GM21529 (cell line): Measurements from ENCODE around the gene SYNGR3.
"Not testable (repeated sequence)": the region's sequence is repeated elsewhere in the genome, so short reads cannot be mapped to it uniquely, and the experiment has no call there.

Experiments
- ATAC-seq: cut with Tn5 transposase; IDR thresholded peaks from one replicate; pipeline ENCODE4 v1.9.1; 2021; ENCODE audit not compliant: unreplicated experiment

Gene SYNGR3

DNA sequence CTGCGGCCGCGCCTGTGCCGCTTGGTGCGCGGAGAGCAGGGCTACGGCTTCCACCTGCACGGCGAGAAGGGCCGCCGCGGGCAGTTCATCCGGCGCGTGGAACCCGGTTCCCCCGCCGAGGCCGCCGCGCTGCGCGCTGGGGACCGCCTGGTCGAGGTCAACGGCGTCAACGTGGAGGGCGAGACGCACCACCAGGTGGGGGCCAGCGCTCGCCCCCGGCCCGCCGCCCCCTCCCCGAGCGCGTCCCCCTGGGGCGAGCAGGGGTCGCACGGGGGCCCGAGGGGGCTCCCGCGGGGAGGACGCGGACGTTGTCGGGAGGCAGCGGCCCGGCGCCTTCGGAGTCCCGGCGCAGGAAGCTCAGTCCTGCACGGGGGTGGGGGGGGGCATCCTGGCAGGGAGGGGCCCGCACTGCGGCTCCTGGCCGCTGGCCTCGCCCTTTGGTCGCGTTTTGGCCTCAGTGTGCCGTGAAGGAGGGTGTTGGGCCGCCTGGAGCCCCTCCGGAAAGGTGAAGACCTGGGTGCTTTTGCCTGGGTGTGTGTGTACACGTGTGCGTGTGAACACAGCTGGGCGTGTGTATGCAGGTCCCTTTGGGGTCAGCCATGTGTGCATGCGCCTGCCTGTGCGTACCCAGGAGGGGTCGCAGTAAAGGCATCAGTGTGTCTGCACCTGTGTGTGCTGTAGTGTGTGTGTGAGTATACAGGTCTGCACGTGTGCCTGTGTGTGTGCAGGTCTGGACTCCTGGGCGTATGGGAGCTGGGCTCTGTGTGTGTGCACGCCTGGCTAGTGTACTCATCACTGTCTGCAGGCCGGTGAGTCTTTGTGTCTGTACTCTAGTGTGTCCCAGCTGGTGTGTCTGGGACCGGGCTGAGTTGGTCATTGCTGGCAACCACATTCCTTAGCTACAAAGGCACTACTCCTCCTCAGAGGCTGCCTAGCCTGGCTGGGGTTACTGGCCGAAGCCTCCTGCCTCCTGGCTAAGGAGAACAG, 37.5 kb downstream of the SYNGR3 start:
- no peak for ATAC-seq

DNA sequence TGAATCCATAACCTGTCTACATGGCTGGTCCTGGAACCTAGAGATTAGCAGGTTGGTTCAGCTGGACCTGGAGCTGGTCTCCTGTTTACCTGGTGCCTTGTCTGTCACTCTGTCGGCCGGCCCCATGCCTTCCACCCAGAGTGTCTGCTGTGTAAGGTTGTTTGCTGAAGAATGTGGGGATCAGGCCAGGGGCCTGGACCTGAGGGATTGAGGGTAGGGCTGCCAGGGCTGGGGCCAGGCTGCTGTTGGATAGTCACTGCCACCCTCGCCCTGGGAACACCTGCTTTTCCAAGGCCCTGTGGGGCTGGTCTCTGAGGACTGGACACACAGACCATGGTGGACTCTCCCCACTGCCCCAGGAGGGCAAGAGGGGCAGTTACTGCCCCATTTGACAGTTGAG, 38.4 kb downstream of the SYNGR3 start:
- ATAC-seq: no peak

DNA sequence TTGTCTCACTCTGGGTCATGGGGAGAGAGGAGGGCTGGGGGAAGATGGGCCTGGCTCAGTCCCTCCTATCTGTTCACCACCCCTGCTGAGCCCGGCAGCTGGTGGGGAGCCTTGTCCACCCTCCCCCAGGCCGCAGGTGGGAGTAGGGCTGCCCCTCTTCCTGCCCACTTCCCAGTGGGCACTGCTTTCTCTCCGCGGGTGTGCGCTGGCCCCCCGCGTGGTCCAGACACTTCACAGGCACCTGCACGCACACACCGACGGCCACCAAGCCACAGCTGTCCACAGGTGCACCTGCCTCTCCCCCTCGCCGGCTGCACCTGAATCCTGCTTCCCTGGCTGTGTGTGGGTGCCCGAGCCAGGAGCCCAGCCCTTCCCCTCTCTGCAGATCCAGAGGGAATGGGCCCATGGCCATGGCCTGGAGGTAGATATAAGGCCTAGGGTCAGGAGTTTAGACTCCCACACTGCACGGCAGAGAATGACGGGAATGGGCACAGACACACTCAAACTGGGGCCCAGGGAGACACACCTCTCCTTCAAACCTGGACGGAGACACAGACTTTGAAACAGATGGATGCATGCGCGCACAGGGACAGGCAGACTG, 39.0 kb downstream of the SYNGR3 start:
- ATAC-seq: no peak

DNA sequence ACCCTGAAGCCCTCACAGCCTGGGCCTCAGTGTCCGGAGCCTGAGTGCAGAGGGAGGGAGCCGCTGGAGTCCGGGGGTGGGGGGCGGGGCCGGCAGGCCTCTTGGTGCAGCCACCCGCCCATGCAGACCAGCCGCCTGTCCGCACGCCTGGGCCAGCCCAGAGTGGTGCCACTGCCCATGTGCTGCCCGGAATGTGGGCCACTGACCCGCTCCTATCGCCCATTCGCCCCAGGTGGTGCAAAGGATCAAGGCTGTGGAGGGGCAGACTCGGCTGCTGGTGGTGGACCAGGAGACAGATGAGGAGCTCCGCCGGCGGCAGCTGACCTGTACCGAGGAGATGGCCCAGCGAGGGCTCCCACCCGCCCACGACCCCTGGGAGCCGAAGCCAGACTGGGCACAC, 39.6 kb downstream of the SYNGR3 start:
- ATAC-seq: no peak

DNA sequence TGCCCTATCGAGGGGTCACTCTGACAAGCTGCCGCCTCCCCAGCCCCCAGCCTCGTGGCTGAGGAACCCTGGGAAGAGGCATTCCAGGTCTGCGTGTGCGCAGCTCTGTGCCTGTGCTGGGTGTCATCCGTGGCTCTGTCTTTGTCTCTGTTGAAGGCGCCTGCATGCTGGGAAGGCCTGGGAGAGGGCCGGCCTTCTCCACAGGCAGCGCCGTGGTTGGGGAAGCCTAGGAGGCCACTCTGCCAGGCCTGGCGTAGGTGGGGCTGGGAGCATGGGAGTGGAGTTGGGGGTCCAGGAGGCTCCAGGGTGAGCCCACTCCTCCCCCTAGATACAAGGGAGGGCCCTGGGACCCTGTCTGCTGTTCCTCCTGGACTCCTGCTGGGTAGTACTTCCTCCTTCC, 40.3 kb downstream of the SYNGR3 start:
- no peak for ATAC-seq

DNA sequence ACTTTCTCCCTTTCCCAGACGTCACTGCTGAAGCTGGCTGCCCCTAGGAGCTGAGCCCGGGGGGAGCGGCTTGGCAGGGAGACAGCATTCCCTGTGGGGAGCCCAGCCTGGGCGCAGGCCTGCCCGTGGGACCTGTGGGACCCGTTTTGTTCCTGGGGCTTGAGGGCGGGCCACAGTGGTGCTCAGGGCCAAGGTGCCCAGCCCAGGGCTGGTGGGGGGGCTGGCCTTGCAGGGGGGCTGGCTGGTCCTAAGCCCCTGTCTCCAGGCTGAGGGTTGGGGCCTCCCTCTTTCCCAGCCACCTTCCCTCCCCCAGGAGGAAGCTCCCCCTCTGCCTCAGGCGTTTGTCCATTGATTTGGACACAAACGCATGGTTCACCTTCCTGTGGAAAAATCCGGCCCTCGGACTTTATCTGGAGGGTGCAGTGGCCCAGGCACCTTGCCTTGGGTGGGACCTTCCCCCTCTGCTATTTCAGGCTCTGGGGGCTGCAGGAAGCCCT, 41.4 kb downstream of the SYNGR3 start:
- no peak for ATAC-seq

DNA sequence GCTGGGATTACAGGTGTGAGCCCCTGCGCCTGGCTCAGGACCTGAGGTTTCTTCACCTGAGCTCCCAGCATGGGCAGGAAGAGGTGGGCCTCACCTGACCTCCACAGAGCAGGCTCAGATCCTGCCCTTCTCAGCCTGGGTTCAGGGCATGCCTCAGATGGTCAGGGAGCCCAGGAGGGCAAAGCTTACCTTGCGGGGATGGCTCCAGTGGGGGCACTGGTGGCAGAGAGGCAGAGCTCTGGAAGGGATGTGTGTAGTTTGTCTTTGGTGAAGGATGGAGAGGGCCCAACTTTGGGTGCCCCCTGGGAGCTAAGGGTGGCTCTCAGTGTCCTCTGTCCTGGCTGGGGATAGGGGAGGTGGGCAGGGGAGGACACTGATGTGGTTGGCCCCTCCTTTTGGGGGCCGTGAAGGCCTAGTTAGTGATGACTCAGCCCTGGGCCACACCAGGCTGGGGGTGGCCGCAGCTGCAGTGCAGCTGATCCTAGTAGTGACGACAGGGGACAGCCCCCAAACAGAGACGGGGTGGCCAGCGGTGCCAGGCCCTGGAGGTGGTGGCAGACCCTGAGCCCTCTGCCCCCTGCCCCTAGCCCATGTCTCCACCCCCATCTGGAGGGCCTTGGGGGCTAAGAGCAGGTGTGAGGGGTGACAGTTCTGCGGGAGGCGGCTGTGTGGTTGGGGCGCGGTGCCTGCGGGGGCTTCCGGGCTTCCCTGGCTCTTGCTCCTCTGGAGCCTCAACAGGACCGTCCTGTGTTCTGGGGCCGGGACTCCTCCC, 42.7 kb downstream of the SYNGR3 start:
- ATAC-seq: no peak

DNA sequence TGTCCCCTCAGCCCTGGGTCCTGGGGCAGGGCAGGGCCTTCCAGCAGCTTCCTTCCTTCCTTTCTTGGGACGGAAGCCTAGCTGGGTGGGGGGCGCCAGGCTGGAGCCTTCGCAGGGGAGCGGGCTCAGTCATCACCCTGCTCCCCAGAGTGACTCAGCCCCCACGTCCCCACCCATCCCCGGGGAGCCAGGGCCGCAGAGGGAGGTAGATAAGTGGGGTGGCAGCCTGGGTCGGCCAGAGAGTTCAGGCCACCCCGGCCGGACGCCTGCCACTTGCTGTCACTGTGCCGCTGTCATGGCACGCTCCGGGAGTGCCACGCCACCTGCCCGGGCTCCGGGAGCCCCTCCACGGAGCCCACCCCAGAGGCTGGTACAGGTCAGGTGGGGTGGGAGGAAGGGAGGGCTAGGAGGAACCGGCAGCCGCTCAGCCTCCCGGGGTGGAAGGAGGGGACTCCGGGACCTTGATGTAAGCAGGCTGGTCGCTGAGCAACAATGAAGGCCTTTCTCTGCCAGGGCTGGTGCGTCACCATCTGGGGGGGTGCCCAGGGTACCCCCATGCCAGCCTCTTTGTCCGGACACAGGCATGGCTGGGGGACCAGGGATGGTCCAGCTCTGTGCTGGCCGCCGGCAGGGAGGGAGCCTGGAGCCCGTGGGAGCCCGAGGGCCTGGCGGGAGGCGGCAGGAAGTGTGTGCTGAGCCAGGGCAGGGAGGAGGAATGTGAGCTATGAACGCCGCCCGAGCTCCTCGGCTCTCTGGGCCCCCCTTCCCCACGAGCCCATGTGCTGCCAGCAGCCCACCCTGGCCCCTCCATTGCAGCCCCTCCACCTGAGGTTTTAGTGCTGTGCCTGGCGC, 43.5 kb downstream of the SYNGR3 start:
- no peak for ATAC-seq

DNA sequence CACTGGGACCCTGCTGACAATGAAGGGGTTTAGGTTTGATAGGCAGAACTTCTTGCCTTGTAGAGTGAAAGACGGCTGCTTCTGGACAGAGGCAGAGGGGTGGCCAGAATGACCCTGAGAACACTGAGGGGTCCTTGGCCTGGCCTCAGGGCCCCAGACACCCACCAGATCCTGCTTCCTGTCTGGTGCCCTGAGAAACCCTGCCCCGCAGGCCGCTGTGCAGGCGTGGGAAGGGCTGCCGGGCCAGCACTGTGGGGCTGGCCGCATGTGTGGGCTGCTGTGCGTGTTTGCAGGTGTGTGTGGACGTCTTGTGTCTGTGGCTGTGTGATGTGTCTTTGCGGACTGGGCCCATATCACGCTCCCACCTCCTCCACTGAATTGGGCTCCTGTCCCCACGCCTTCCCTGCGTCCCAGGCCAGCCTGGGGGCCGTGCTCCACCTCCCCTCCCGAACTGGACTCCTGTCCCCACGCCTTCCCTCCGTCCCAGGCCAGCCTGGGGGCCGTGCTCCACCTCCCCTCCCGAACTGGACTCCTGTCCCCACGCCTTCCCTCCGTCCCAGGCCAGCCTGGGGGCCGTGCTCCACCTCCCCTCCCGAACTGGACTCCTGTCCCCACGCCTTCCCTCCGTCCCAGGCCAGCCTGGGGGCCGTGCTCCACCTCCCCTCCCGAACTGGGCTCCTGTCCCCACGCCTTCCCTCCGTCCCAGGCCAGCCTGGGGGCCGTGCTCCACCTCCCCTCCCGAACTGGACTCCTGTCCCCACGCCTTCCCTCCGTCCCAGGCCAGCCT, 44.3 kb downstream of the SYNGR3 start:
- ATAC-seq: not testable (repeated sequence)

DNA sequence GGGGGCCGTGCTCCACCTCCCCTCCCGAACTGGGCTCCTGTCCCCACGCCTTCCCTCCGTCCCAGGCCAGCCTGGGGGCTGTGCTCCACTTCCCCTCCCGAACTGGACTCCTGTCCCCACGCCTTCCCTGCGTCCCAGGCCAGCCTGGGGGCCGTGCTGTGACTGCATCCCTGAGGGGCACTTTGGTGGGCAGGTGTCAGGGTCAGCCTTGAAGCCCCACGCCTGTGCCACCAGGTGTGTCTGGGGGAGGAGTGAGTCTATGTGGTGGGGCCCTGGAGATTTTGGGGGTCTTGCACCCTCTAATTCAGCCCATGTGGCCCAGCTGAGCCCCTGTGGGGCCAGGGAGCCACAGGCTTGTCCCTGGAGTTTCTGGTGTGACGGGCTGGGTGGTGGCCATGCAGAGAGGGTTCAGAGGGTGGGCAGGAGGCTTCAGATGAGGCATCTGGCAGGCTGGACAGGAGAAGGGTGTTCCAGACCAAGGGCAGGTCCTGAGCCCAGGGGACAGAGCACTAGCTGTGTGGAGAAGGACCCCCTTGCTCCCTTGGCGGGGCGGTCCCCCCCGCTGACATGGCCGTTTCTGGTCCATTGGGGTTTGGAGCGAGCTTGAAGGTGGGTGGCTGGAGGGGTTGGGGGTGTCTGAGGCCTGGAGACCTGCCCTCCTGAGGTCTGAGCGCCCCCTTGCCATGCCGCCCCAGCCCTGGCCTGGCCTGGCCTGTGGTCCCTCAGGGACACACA, 45.1 kb downstream of the SYNGR3 start:
- ATAC-seq: no peak

DNA sequence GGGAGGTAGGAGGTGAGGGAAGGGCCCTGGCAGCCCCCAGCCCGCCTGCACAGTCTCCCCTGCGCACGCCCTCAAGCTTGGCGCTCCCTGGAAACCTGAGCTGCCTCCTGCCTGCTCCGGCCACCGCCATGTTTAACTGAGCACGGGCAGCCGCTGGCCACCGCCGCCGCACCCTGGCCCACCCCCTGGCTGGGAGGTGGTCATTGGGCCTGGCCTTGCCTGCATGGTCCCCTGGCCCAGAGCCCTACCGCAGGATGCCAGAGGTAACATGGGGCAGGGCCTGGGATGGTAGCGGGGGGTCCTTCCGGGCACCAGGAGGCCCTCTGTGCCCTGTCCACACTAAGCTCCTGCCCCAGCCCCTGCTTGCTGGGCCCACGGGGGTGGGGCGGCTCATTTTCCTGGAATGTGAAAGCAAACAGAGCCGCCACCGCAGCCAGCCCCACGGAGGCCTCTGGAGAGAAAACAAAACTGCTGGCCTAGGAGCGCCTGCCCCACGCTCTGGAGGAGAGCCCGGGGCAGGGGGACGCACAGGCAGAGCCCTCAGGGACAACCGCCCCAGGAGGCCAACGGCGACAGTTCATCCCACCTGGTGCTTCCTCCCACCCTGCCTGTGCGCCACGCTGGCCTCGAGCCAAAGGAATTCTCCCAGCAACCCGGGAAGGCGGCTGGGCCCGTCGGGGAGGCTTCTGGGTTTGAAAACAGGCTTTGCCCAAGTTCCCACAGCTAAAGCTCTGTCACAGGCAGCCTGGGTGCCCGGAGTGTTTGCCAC, 45.8 kb downstream of the SYNGR3 start:
- ATAC-seq: no peak

DNA sequence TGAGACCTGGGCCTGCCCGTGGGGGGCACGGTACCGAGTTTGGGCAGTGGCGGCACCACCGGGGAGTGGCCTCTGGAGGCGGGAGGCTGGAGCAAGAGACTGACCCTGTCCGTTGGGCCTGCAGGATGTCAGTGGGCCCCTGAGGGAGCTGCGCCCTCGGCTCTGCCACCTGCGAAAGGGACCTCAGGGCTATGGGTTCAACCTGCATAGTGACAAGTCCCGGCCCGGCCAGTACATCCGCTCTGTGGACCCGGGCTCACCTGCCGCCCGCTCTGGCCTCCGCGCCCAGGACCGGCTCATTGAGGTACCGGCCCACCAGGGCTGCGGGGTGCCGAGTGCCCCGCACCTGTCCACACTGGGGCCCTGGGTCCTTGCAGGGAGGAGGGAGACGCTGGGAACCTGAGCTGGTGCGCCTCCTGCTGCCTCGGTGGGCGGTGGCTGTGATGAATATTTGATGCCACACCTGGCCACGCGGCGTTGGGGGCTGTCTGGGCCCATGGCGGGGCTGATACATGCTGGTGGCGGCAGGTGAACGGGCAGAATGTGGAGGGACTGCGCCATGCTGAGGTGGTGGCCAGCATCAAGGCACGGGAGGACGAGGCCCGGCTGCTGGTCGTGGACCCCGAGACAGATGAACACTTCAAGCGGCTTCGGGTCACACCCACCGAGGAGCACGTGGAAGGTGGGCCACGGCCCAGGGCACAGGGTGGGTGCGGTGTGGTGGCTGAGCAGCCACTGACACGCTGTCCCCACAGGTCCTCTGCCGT, 46.6 kb downstream of the SYNGR3 start:
- no peak for ATAC-seq

DNA sequence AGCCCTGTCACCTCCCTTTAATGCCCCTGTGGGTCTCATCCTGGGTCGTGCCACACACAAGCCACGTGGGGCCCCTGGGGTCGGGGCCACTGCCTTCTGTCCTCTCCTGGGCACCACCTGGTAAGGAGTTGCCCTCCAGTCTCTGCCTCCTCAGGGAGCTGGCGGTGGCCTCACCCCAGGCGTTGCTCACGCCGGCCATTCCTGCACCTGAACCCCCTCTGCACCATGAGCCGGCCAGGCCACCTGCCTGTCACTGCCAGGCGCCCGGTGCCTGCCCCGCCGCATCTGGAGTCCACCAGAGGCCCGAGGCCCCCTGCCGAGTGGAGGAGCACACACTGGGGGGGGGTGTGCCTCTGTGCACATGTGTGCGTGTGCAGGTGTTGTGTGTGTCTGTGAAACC, 47.3 kb downstream of the SYNGR3 start:
- ATAC-seq: no peak

DNA sequence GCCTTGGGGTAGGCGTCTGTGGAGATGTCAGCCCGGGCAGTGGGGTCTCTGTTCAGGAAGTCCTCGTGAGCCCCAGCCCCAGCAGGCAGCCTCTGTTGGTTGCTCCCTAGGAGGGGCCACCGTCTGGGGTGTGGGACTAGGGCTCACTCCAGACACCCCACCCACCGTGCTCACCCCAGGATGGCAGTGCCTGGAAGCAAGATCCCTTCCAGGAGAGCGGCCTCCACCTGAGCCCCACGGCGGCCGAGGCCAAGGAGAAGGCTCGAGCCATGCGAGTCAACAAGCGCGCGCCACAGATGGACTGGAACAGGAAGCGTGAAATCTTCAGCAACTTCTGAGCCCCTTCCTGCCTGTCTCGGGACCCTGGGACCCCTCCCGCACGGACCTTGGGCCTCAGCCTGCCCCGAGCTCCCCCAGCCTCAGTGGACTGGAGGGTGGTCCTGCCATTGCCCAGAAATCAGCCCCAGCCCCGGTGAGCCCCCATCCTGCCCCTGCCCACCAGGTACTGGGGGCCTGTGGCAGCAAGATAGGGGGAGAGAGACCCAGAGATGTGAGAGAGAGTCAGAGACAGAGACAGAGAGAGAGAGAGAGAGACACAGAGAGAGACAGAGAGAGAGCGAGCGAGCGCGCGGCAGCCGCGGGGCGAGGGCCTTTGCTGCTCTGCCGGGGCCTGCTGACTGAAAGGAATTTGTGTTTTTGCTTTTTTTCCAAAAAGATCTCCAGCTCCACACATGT, 48.0 kb downstream of the SYNGR3 start:
- ATAC-seq: no peak

DNA sequence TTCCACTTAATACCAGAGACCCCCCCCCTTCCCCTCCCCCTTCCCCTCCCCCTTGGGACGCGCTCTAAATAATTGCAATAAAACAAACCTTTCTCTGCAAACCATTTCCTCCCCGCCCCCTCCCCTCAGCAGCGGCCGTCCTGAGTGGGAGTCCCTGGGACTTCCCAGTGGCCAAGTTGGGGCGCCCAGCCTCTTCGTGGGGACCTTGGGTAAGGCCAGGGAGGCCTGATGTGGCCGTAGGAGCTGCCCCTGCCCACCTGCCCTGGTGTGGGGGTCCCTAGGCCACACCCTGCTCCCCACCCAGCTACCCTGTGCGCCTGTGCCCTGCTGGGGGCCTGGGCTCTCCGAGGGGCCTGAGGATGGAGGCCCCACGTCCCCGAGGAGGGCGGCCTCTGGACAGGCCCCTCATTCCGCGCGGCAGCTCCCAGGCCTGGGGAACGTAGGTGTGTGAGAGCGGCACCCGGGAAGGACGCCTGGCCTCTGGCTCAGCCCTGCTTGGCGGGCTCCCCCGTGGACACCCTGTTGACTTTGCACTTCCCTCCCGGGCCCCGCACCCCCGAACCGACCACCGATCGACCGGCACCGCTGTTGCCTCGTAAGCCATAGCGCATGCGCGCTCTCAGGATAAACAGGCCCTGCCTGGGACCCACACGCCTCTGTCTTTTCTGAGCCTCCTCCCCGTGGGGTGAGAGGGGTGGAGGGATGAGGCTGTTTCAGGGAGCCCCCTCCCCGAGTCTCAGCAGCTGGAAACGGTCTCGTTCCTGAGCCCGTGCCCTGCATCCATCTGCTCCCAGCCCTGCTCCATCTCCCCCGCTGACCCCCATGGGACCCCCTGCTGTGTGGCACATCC, 48.8 kb downstream of the SYNGR3 start:
- ATAC-seq: no peak
